Psoas muscle (tissue), 8 donors: Measurements from ENCODE around the gene PKD2. TPM values are rescaled to one million over a fixed set of nuclear protein-coding genes. Genes with fewer than 3 reads are reported as not detected.

Source experiments
- ATAC-seq, 4 donors: fragments of 200-7000 bp; cut with Tn5 transposase; one replicate each; pipeline ENCODE4 v1.9.1; 2020; ENCODE audit warnings: moderate library complexity in 3 of 4, mild to moderate bottlenecking in 2 of 4
- DNase-seq, 2 donors: peaks; one replicate each; pipeline ENCODE4 v3.0.0-alpha.2; 2020
- H3K27ac ChIP-seq: fragments of 200-600 bp; one replicate; pipeline ENCODE4 v1.8.0; 2022
- H3K27me3 ChIP-seq, 3 donors: fragments of 200-600 bp in 1 of 3; one replicate each; pipeline versions ENCODE4 v1.6.1 to v1.8.0; 2013 to 2022; ENCODE audit warnings: low read length in 2 of 3, mild to moderate bottlenecking in 2 of 3, moderate library complexity in 1 of 3; ENCODE audit not compliant: insufficient read depth in 3 of 3
- H3K36me3 ChIP-seq, 2 donors: fragments of 200-600 bp in 1 of 2; one replicate each; pipeline versions ENCODE4 v1.6.1 to v1.8.0; 2013 to 2022; ENCODE audit warnings: low read depth in 1 of 2, mild to moderate bottlenecking in 1 of 2, moderate library complexity in 1 of 2; ENCODE audit not compliant: insufficient read depth in 1 of 2
- H3K4me1 ChIP-seq: fragments of 200-600 bp; one replicate; pipeline ENCODE4 v1.8.0; 2022
- H3K4me3 ChIP-seq: fragments of 200-600 bp; one replicate; pipeline ENCODE4 v1.8.0; 2022; ENCODE audit warnings: mild to moderate bottlenecking
- H3K9me3 ChIP-seq: fragments of 200-600 bp; one replicate; pipeline ENCODE4 v1.8.0; 2022
- CTCF ChIP-seq: fragments of 200-600 bp; IDR thresholded peaks from one replicate; pipeline ENCODE4 v1.8.0; 2022; ENCODE audit warnings: antibody characterized with exemption
- WGBS, 3 donors: extraction: QIAGEN DNeasy Blood & Tissue Kit; methylation state at CpG; one replicate each; pipeline versions ENCODE4 v1.1.6 to v1.1.7; 2013; 5-methylcytosine and 5-hydroxymethylcytosine counted together
- intact Hi-C, 2 donors: fragments of 100-400 bp; cut with DNase I; formaldehyde crosslinking; loops; one replicate each; pipeline versions ENCODE4 v1.11.0 to v1.14.2; 2022
- polyA plus RNA-seq, 3 donors: library from polyadenylated mRNA; stranded (reverse); fragments of 200-250 nt; gene quantifications; one replicate each; pipeline ENCODE4 v1.2.3, GENCODE V29; 2013
- total RNA-seq, 4 donors: library from RNA; stranded (reverse); fragmentation: NEBNext Ultra II Directional in 2 of 4; extraction: Animal tissue kit (Norgen Biotek cat#: 25700) in 2 of 4; gene quantifications; one replicate each; pipeline versions ENCODE4 v1.2.1 to v1.2.4, GENCODE V29; 2021 to 2023
- donor health status: healthy with polysubstance abuse.
- donor health status: DM: no; HTN: no; CAD: no; lungs with moderate emphysema.
- donor health status: Bipolar disorder and iron deficiency.
- donor health status: healthy.
- donor health status: DM: yes; HTN: yes; CAD: no.
- donor health status: DM: no; HTN: no; CAD: no.
- donor health status: DM: no; HTN: no; CAD: no.
- donor health status: DM: yes; HTN: yes; CAD: no.

Gene PKD2
- total and polyA plus RNA-seq, 7 donors, result 2.1 to 8.3 (median 2.9) TPM

GRCh38 chr4:88027611-88028608 lies 20.5 kb downstream of the PKD2 start:
- intact Hi-C loops, result no loop called here

GRCh38 chr4:88028946-88029345 lies 21.5 kb downstream of the PKD2 start:
- H3K4me1 ChIP-seq, result peaks cover 6% of the 10 kb centered on the region
- no peak for DNase-seq
- ATAC-seq, result no peak
- intact Hi-C loops, result no loop called here
- no peak for TF ChIP-seq CTCF
- H3K27ac ChIP-seq, result peak overlapping the region; percentile 23
- H3K9me3 ChIP-seq, result no peaks in the 10 kb centered on the region
- 78 to 82% (median 81%) methylated on average over 3 of the region's 3 CpGs for WGBS, 3 donors
- peaks cover 0 to 11% of the 10 kb centered on the region in 2 donors for H3K36me3 ChIP-seq
- no peak overlapping the region for H3K4me3 ChIP-seq
- H3K27me3 ChIP-seq, result no peaks in the 10 kb centered on the region

More at GRCh38 chr4:88027611-88028608, 20.5 kb downstream of the PKD2 start:
- Histone ChIP-seq H3K36me3 (peaks cover 0 to 14% of the 10 kb centered on the region in 2 donors), H3K4me1 (peaks cover 6% of the 10 kb centered on the region), H3K4me3 (no peak overlapping the region), H3K27ac (peak overlapping the region; percentile 23), H3K27me3 (no peaks in the 10 kb centered on the region), H3K9me3 (no peaks in the 10 kb centered on the region)
- ATAC-seq (peak in 3 of 4 donors; percentile 28 to 63 (median 57)), DNase-seq (no peak)
- 49 to 56% (median 49%) methylated on average over 4 of the region's 4 CpGs for WGBS, 3 donors
- no peak for TF ChIP-seq CTCF

GRCh38 chr4:88029556-88029955 lies 22.1 kb downstream of the PKD2 start:
- no peak for TF ChIP-seq CTCF
- ATAC-seq (no peak), DNase-seq (no peak)
- H3K4me1 ChIP-seq, result peaks cover 6% of the 10 kb centered on the region
- no peaks in the 10 kb centered on the region for H3K27me3 ChIP-seq
- intact Hi-C loops, result no loop called here
- no peak overlapping the region for H3K4me3 ChIP-seq
- H3K27ac ChIP-seq, result no peak overlapping the region
- WGBS, 3 donors, result 86 to 89% (median 88%) methylated on average over 3 of the region's 3 CpGs
- H3K9me3 ChIP-seq, result no peaks in the 10 kb centered on the region
- peaks cover 0 to 11% of the 10 kb centered on the region in 2 donors for H3K36me3 ChIP-seq

- no peak for ATAC-seq
- no peak for TF ChIP-seq CTCF
Observed at GRCh38 chr4:88030565-88031310, 23.3 kb downstream of the PKD2 start.

More at GRCh38 chr4:88030565-88031310, 23.3 kb downstream of the PKD2 start:
- WGBS, 3 donors, result 84 to 88% (median 86%) methylated on average over 12 of the region's 12 CpGs
- Histone ChIP-seq H3K4me3 (no peak overlapping the region), H3K27ac (no peak overlapping the region), H3K27me3 (no peaks in the 10 kb centered on the region), H3K4me1 (peaks cover 6% of the 10 kb centered on the region), H3K36me3 (peaks cover 0 to 11% of the 10 kb centered on the region in 2 donors), H3K9me3 (no peaks in the 10 kb centered on the region)
- DNase-seq, result no peak
- intact Hi-C loops, result loop anchor here in 1 of 2 donors (10.0 kb wide), 1 partner anchor 484 kb away; no protein-coding TSS in a partner anchor
